ENCODE results near the gene POU1F1. TPM values are rescaled to one million over a fixed set of nuclear protein-coding genes. Genes with fewer than 3 reads are reported as not detected.

POU1F1 gene, protein sequence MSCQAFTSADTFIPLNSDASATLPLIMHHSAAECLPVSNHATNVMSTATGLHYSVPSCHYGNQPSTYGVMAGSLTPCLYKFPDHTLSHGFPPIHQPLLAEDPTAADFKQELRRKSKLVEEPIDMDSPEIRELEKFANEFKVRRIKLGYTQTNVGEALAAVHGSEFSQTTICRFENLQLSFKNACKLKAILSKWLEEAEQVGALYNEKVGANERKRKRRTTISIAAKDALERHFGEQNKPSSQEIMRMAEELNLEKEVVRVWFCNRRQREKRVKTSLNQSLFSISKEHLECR
- total RNA-seq (0.28 TPM), polyA plus RNA-seq (0.11 TPM)
- long read RNA-seq, donor 1, result 0 reads
- long read RNA-seq, donor 2, result 0 reads
- long read RNA-seq, donor 3, result 0 reads
- long read RNA-seq, donor 4, result 0 reads
- long read RNA-seq, donor 5, result 0 reads
- long read RNA-seq, donor 6, result 0 reads
- long read RNA-seq, donor 7, result 0 reads
- long read RNA-seq, donor 8, result 0 reads
- long read RNA-seq, donor 9, result 0 reads
- long read RNA-seq, donor 10, result 0 reads

DNA sequence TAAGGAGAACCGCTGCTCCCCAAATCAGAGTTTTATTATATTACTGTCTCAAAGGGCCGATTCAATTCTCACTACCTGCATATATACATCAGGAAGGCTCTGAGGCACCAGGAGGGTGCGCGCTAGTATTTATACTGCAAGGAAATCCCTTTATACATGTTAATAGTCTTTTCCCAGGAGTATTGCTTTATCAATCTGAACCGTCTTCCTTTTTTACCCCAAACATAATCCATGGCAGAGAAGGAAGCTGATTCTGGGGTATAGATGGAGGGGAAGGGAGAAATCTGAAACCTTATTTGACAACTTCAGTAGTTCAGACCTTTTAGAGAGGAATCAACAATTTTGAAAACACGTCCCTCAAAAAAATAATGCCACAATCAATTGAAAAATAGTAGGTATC lies at the start of gene POU1F1:
Gene POU1F1 (minus strand): TSS at position 101 of the 400 bp plus-strand sequence. CDS start 122 bp downstream, outside the sequence.
- 96% methylated on average over 6 of the region's 6 CpGs for WGBS
- no peak within 1 kb of the TSS for H3K4me3 ChIP-seq (ENCODE audit: low read length in 2 of 2)
- peaks cover 0 to under 1% of the 10 kb centered on the region in 2 donors for H3K4me1 ChIP-seq (ENCODE audit: control insufficient read depth in 2 of 2, insufficient read depth in 2 of 2, low read length in 2 of 2)
- H3K9me3 ChIP-seq (ENCODE audit: control insufficient read depth in 2 of 2, insufficient read depth in 1 of 2, low read length in 1 of 2), result no peaks in the 10 kb centered on the region
- H3K36me3 ChIP-seq (ENCODE audit: control insufficient read depth in 2 of 2, insufficient read depth in 2 of 2, low read length in 1 of 2), result no peaks in the 10 kb centered on the region
- no peaks in the 10 kb centered on the region for H3K27me3 ChIP-seq (ENCODE audit: control insufficient read depth in 2 of 2, insufficient read depth in 1 of 2, low read length in 1 of 2)
- DNase-seq (ENCODE audit: low read depth in 6 of 9, low spot score in 9 of 9), result no peak
- H3K27ac ChIP-seq (ENCODE audit: low read depth in 1 of 2, low read length in 1 of 2), result no peak within 1 kb of the TSS

DNA sequence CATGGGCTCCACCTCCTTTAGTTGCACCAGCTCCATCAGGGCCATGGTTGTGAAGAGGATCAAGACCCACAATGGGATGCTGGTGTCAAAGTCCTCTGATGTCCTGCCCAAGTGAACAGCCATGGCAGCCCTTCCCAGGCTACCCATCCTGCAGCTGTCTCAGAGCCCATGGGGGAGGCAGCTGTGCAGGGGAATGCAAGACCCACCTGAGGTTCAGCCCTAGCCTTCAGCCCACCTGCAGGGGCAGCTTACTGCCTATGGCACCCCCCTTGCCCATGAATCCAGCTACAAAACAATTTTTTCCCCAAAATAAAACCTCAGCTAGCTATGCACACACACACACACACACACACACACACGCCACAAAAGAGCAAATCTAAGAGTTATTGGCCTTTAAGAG lies 48.2 kb upstream of the POU1F1 start:
- Histone ChIP-seq H3K4me1 (ENCODE audit: control insufficient read depth in 2 of 2, insufficient read depth in 2 of 2, low read length in 2 of 2) (no peaks in the 10 kb centered on the region), H3K9me3 (ENCODE audit: control insufficient read depth in 2 of 2, insufficient read depth in 1 of 2, low read length in 1 of 2) (no peaks in the 10 kb centered on the region), H3K27ac (ENCODE audit: low read depth in 1 of 2, low read length in 1 of 2) (no peak overlapping the region), H3K4me3 (ENCODE audit: low read length in 2 of 2) (no peak overlapping the region), H3K27me3 (ENCODE audit: control insufficient read depth in 2 of 2, insufficient read depth in 1 of 2, low read length in 1 of 2) (no peaks in the 10 kb centered on the region), H3K36me3 (ENCODE audit: control insufficient read depth in 2 of 2, insufficient read depth in 2 of 2, low read length in 1 of 2) (no peaks in the 10 kb centered on the region)
- DNase-seq (ENCODE audit: low read depth in 6 of 9, low spot score in 9 of 9), result no peak
- 95% methylated on average over 1 of the region's 1 CpG for WGBS

- Histone ChIP-seq H3K4me3 (ENCODE audit: low read length in 2 of 2) (no peak overlapping the region), H3K27me3 (ENCODE audit: control insufficient read depth in 2 of 2, insufficient read depth in 1 of 2, low read length in 1 of 2) (no peaks in the 10 kb centered on the region), H3K36me3 (ENCODE audit: control insufficient read depth in 2 of 2, insufficient read depth in 2 of 2, low read length in 1 of 2) (no peaks in the 10 kb centered on the region), H3K4me1 (ENCODE audit: control insufficient read depth in 2 of 2, insufficient read depth in 2 of 2, low read length in 2 of 2) (no peaks in the 10 kb centered on the region), H3K9me3 (ENCODE audit: control insufficient read depth in 2 of 2, insufficient read depth in 1 of 2, low read length in 1 of 2) (no peaks in the 10 kb centered on the region), H3K27ac (ENCODE audit: low read depth in 1 of 2, low read length in 1 of 2) (no peak overlapping the region)
- DNase-seq (ENCODE audit: low read depth in 6 of 9, low spot score in 9 of 9), result no peak
- WGBS, result 93% methylated on average over 7 of the region's 7 CpGs
Measured at GRCh38 chr3:87320756-87321626, 44.6 kb upstream of the POU1F1 start.

DNA sequence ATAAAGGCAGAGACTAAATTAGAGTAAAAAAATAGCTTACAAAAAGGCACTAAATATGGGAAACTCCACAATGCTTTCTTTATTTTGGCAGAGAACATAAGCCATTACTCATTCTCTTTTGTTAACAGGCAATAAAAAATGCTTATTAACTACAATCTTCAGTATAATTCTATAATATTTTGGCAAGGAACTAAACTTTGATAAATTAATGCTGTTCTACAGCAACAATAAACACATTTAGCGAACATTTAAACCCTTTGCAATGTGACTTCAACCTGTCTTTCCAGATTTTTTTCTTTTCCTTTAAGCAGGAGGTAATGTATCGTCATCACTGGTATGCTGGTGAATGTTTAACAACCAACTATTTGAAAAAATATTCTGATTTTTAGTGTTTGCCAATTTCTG lies 42.2 kb upstream of the POU1F1 start:
- DNase-seq (ENCODE audit: low read depth in 6 of 9, low spot score in 9 of 9), result no peak
- H3K27ac ChIP-seq (ENCODE audit: low read depth in 1 of 2, low read length in 1 of 2), result no peak overlapping the region

GRCh38 chr3:87317779-87318178 lies 41.4 kb upstream of the POU1F1 start:
- WGBS, result 98% methylated on average over 4 of the region's 4 CpGs

More for the DNA sequence above, 42.2 kb upstream of the POU1F1 start:
- H3K9me3 ChIP-seq (ENCODE audit: control insufficient read depth in 2 of 2, insufficient read depth in 1 of 2, low read length in 1 of 2), result no peaks in the 10 kb centered on the region
- no peak overlapping the region for H3K4me3 ChIP-seq (ENCODE audit: low read length in 2 of 2)
- H3K4me1 ChIP-seq (ENCODE audit: control insufficient read depth in 2 of 2, insufficient read depth in 2 of 2, low read length in 2 of 2), result no peaks in the 10 kb centered on the region
- H3K27me3 ChIP-seq (ENCODE audit: control insufficient read depth in 2 of 2, insufficient read depth in 1 of 2, low read length in 1 of 2), result no peaks in the 10 kb centered on the region
- 94% methylated on average over 2 of the region's 2 CpGs for WGBS
- H3K36me3 ChIP-seq (ENCODE audit: control insufficient read depth in 2 of 2, insufficient read depth in 2 of 2, low read length in 1 of 2), result no peaks in the 10 kb centered on the region

GRCh38 chr3:87313641-87314040 lies 37.3 kb upstream of the POU1F1 start:
- Histone ChIP-seq H3K27ac (ENCODE audit: low read depth in 1 of 2, low read length in 1 of 2) (no peak overlapping the region), H3K4me3 (ENCODE audit: low read length in 2 of 2) (no peak overlapping the region), H3K9me3 (ENCODE audit: control insufficient read depth in 2 of 2, insufficient read depth in 1 of 2, low read length in 1 of 2) (no peaks in the 10 kb centered on the region), H3K4me1 (ENCODE audit: control insufficient read depth in 2 of 2, insufficient read depth in 2 of 2, low read length in 2 of 2) (no peaks in the 10 kb centered on the region), H3K27me3 (ENCODE audit: control insufficient read depth in 2 of 2, insufficient read depth in 1 of 2, low read length in 1 of 2) (no peaks in the 10 kb centered on the region), H3K36me3 (ENCODE audit: control insufficient read depth in 2 of 2, insufficient read depth in 2 of 2, low read length in 1 of 2) (no peaks in the 10 kb centered on the region)
- 95% methylated on average over 1 of the region's 1 CpG for WGBS
- DNase-seq (ENCODE audit: low read depth in 6 of 9, low spot score in 9 of 9), result no peak

More at GRCh38 chr3:87317779-87318178, 41.4 kb upstream of the POU1F1 start:
- H3K27me3 ChIP-seq (ENCODE audit: control insufficient read depth in 2 of 2, insufficient read depth in 1 of 2, low read length in 1 of 2), result no peaks in the 10 kb centered on the region
- H3K9me3 ChIP-seq (ENCODE audit: control insufficient read depth in 2 of 2, insufficient read depth in 1 of 2, low read length in 1 of 2), result no peaks in the 10 kb centered on the region
- DNase-seq (ENCODE audit: low read depth in 6 of 9, low spot score in 9 of 9), result no peak
- no peaks in the 10 kb centered on the region for H3K36me3 ChIP-seq (ENCODE audit: control insufficient read depth in 2 of 2, insufficient read depth in 2 of 2, low read length in 1 of 2)
- H3K27ac ChIP-seq (ENCODE audit: low read depth in 1 of 2, low read length in 1 of 2), result no peak overlapping the region
- H3K4me1 ChIP-seq (ENCODE audit: control insufficient read depth in 2 of 2, insufficient read depth in 2 of 2, low read length in 2 of 2), result no peaks in the 10 kb centered on the region
- no peak overlapping the region for H3K4me3 ChIP-seq (ENCODE audit: low read length in 2 of 2)

DNA sequence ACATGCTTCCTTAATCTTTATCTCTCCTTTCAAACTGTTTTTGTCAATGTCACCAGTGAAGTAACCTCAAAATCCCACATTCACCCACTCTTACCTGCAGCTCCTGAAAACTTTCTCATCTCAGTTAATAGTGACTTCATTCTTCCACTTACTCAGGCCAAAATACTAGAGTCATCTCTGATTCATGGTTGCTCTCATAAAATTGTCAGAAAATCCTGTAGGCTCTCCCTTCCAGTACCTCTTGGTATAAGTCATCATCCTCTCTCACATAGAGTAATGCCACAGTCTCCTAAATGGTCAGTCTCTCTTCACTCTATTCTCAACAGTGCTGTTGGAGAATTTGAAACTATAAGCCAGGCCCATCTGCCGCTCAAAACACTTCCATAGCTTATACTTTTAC lies 34.9 kb upstream of the POU1F1 start:
- Histone ChIP-seq H3K4me3 (ENCODE audit: low read length in 2 of 2) (no peak overlapping the region), H3K27me3 (ENCODE audit: control insufficient read depth in 2 of 2, insufficient read depth in 1 of 2, low read length in 1 of 2) (no peaks in the 10 kb centered on the region), H3K36me3 (ENCODE audit: control insufficient read depth in 2 of 2, insufficient read depth in 2 of 2, low read length in 1 of 2) (no peaks in the 10 kb centered on the region), H3K4me1 (ENCODE audit: control insufficient read depth in 2 of 2, insufficient read depth in 2 of 2, low read length in 2 of 2) (no peaks in the 10 kb centered on the region), H3K9me3 (ENCODE audit: control insufficient read depth in 2 of 2, insufficient read depth in 1 of 2, low read length in 1 of 2) (no peaks in the 10 kb centered on the region), H3K27ac (ENCODE audit: low read depth in 1 of 2, low read length in 1 of 2) (no peak overlapping the region)
- WGBS, result 98% methylated on average over 1 of the region's 1 CpG
- DNase-seq (ENCODE audit: low read depth in 6 of 9, low spot score in 9 of 9), result no peak

DNA sequence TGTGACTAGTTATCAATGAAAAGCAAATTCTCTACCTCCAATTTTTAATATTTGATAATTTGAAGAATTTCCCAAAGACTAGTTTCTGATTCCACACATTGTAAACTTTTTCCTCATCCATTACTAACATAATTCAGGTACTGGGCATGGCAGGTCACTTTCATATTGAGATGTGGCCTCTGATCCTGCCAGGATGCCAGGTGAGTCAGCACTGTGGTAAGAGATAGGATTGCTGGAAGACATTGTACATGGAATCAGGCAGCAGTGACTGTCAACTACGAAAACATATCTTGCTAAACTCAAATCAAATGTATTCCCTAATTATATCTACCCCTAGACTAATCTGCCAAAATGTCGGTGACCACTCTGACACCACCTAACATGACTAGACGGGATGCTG lies 33.2 kb upstream of the POU1F1 start:
- H3K36me3 ChIP-seq (ENCODE audit: control insufficient read depth in 2 of 2, insufficient read depth in 2 of 2, low read length in 1 of 2), result no peaks in the 10 kb centered on the region
- no peak for DNase-seq (ENCODE audit: low read depth in 6 of 9, low spot score in 9 of 9)
- H3K4me3 ChIP-seq (ENCODE audit: low read length in 2 of 2), result no peak overlapping the region
- no peaks in the 10 kb centered on the region for H3K9me3 ChIP-seq (ENCODE audit: control insufficient read depth in 2 of 2, insufficient read depth in 1 of 2, low read length in 1 of 2)
- no peak overlapping the region for H3K27ac ChIP-seq (ENCODE audit: low read depth in 1 of 2, low read length in 1 of 2)
- H3K27me3 ChIP-seq (ENCODE audit: control insufficient read depth in 2 of 2, insufficient read depth in 1 of 2, low read length in 1 of 2), result no peaks in the 10 kb centered on the region
- H3K4me1 ChIP-seq (ENCODE audit: control insufficient read depth in 2 of 2, insufficient read depth in 2 of 2, low read length in 2 of 2), result no peaks in the 10 kb centered on the region
- WGBS, result 94% methylated on average over 3 of the region's 3 CpGs

GRCh38 chr3:87307805-87308204 lies 31.4 kb upstream of the POU1F1 start:
- Histone ChIP-seq H3K4me1 (ENCODE audit: control insufficient read depth in 2 of 2, insufficient read depth in 2 of 2, low read length in 2 of 2) (no peaks in the 10 kb centered on the region), H3K27me3 (ENCODE audit: control insufficient read depth in 2 of 2, insufficient read depth in 1 of 2, low read length in 1 of 2) (no peaks in the 10 kb centered on the region), H3K4me3 (ENCODE audit: low read length in 2 of 2) (no peak overlapping the region), H3K9me3 (ENCODE audit: control insufficient read depth in 2 of 2, insufficient read depth in 1 of 2, low read length in 1 of 2) (no peaks in the 10 kb centered on the region), H3K36me3 (ENCODE audit: control insufficient read depth in 2 of 2, insufficient read depth in 2 of 2, low read length in 1 of 2) (no peaks in the 10 kb centered on the region), H3K27ac (ENCODE audit: low read depth in 1 of 2, low read length in 1 of 2) (no peak overlapping the region)
- WGBS, result 100% methylated on average over 2 of the region's 2 CpGs
- no peak for DNase-seq (ENCODE audit: low read depth in 6 of 9, low spot score in 9 of 9)

Measured in thymus (tissue), 14 donors.